Endothelial cell of umbilical vein (primary cell): ENCODE measurements around the gene UBE2I. TPM values are rescaled to one million over a fixed set of nuclear protein-coding genes. Genes with fewer than 3 reads are reported as not detected.

Experiments
- BruUV-seq: library from RNA; stranded (reverse); fragments of 400-500 nt; replicated peaks from 2 replicates; lab custom pipeline; 2021; lab: Mats Ljungman, UMichigan
- CTCF ChIA-PET: fragments of 300-600, 350-600 bp; sonication (Branson Sonifier 250); formaldehyde crosslinking; loops from one replicate; lab custom pipeline; 2021; ENCODE audit warnings: antibody characterized with exemption, inconsistent platforms; lab: Charles Lee
- POLR2A ChIA-PET: fragments of 300-600, 350-600 bp; sonication (Branson Sonifier 250); formaldehyde crosslinking; loops from one replicate; lab custom pipeline; 2021; ENCODE audit warnings: antibody characterized with exemption, inconsistent platforms; lab: Charles Lee
- DNase-seq: peaks from one replicate; pipeline ENCODE4 v3.0.0-alpha.2; 2011; ENCODE audit warnings: low read depth, low spot score
- FAIRE-seq: peaks from 2 replicates; lab custom pipeline; 2011; peaks lifted over from hg19 to GRCh38; lab: Jason Lieb, UNC
- H2AFZ ChIP-seq: 2 replicates; pipeline ENCODE4 v1.6.0; 2012; ENCODE audit warnings: low read depth, low read length, control low read depth, inconsistent platforms
- H3K27ac ChIP-seq: 2 replicates; pipeline ENCODE4 v1.5.1; 2011; ENCODE audit warnings: low read depth, mild to moderate bottlenecking, control low read depth, low read length, moderate library complexity; ENCODE audit not compliant: insufficient read depth
- H3K27me3 ChIP-seq, 2 experiments: 2 replicates each; pipeline versions ENCODE4 v1.6.0 to v1.6.1; 2011; ENCODE audit warnings: low read length in 2 of 2, mixed read lengths in 1 of 2; ENCODE audit not compliant: control insufficient read depth in 2 of 2, insufficient read depth in 2 of 2
- H3K36me3 ChIP-seq, 2 experiments: 2 replicates in 1 of 2; 3 replicates in 1 of 2; pipeline ENCODE4 v1.5.1; 2011; ENCODE audit warnings: low read length in 2 of 2, mild to moderate bottlenecking in 1 of 2, moderate library complexity in 1 of 2; ENCODE audit not compliant: control insufficient read depth in 2 of 2, insufficient read depth in 2 of 2; ENCODE audit errors: extremely low read depth in 1 of 2
- H3K4me1 ChIP-seq: 3 replicates; pipeline ENCODE4 v1.5.1; 2011; ENCODE audit warnings: mild to moderate bottlenecking, low read length; ENCODE audit not compliant: control insufficient read depth, insufficient read depth; ENCODE audit errors: extremely low read depth
- H3K4me2 ChIP-seq: 2 replicates; pipeline ENCODE4 v1.6.1; 2011; ENCODE audit warnings: low read length, control low read depth, mixed read lengths; ENCODE audit not compliant: insufficient read depth
- H3K4me3 ChIP-seq, 3 experiments: fragments of 200-600 bp in 1 of 3; sonication (generic), shearing (Covaris generic) in 1 of 3; replicated peaks in 1 of 3; 2 replicates each; pipeline ENCODE4 v1.5.1; 2011 to 2016; ENCODE audit warnings: control low read depth in 3 of 3, low read length in 3 of 3, mild to moderate bottlenecking in 2 of 3, inconsistent platforms in 1 of 3, low read depth in 1 of 3, moderate library complexity in 1 of 3; ENCODE audit not compliant: insufficient read depth in 1 of 3
- H3K79me2 ChIP-seq: 2 replicates; pipeline ENCODE4 v1.6.0; 2012; ENCODE audit warnings: low read length, inconsistent platforms; ENCODE audit not compliant: control insufficient read depth, insufficient read depth
- H3K9ac ChIP-seq: replicated peaks from 2 replicates; pipeline ENCODE3; 2011; ENCODE audit warnings: low read length, control low read depth; ENCODE audit not compliant: insufficient read depth; ENCODE audit errors: extremely low read depth
- H3K9me1 ChIP-seq: replicated peaks from 3 replicates; pipeline ENCODE4 v1.6.0; 2011; ENCODE audit warnings: mild to moderate bottlenecking, low read length; ENCODE audit not compliant: control insufficient read depth, insufficient read depth; ENCODE audit errors: extremely low read depth
- H3K9me3 ChIP-seq: replicated peaks from 2 replicates; pipeline ENCODE4 v1.5.1; 2012; ENCODE audit warnings: low read length, inconsistent platforms; ENCODE audit not compliant: control insufficient read depth, insufficient read depth
- H4K20me1 ChIP-seq: replicated peaks from 2 replicates; pipeline ENCODE3; 2011; ENCODE audit warnings: mild to moderate bottlenecking, low read length; ENCODE audit not compliant: control insufficient read depth, insufficient read depth; ENCODE audit errors: extremely low read depth
- CTCF ChIP-seq, 2 donors: IDR thresholded peaks; 1 replicate in 1 of 2; 2 replicates in 1 of 2; pipeline ENCODE4 v1.5.1; 2011; ENCODE audit warnings: low read length in 2 of 2, mild to moderate bottlenecking in 2 of 2, moderate library complexity in 2 of 2, control low read depth in 1 of 2, inconsistent platforms in 1 of 2, low read depth in 1 of 2; ENCODE audit not compliant: insufficient read depth in 1 of 2; ENCODE audit errors: extremely low read depth in 1 of 2
- EZH2 ChIP-seq: IDR thresholded peaks from 2 replicates; pipeline ENCODE4 v1.6.1; 2012; ENCODE audit warnings: borderline replicate concordance, low read depth, mild to moderate bottlenecking, moderate library complexity, low read length, inconsistent platforms; ENCODE audit not compliant: severe bottlenecking
- FOS ChIP-seq: IDR thresholded peaks from 2 replicates; pipeline ENCODE4 v1.6.1; 2011; ENCODE audit warnings: mild to moderate bottlenecking, low read length, moderate library complexity, borderline replicate concordance; ENCODE audit not compliant: insufficient read depth
- GATA2 ChIP-seq: IDR thresholded peaks from 2 replicates; pipeline ENCODE4 v1.7.0; 2011; ENCODE audit warnings: low read depth, mild to moderate bottlenecking, moderate library complexity, mixed read lengths, low read length; ENCODE audit not compliant: insufficient read length, insufficient read depth
- JUN ChIP-seq: IDR thresholded peaks from 2 replicates; pipeline ENCODE4 v1.6.1; 2011; ENCODE audit warnings: borderline replicate concordance, low read depth; ENCODE audit not compliant: insufficient read length, insufficient read depth
- MAX ChIP-seq: IDR thresholded peaks from 2 replicates; pipeline ENCODE4 v1.6.1; 2011; ENCODE audit not compliant: insufficient read depth, insufficient read length
- MYC ChIP-seq: IDR thresholded peaks from one replicate; pipeline ENCODE4 v1.6.1; 2011; ENCODE audit warnings: mild to moderate bottlenecking, low read depth, low read length
- POLR2A ChIP-seq: IDR thresholded peaks from 2 replicates; pipeline ENCODE4 v1.6.1; 2012; ENCODE audit warnings: low read depth, mild to moderate bottlenecking, control low read depth, low read length
- POLR2AphosphoS5 ChIP-seq: IDR thresholded peaks from 2 replicates; pipeline ENCODE4 v1.6.1; 2012; ENCODE audit warnings: low read depth, mild to moderate bottlenecking, control low read depth, low read length, moderate library complexity; ENCODE audit not compliant: insufficient read depth
- dilution Hi-C: fragments of 300-500 bp; cut with MboI; formaldehyde crosslinking; loops from one replicate; pipeline ENCODE4 v1.15.0; 2019; ENCODE audit warnings: low sequenced_read_pairs; ENCODE audit not compliant: extremely low pct_ligation_motif_present
- intact Hi-C: fragments of 100-400 bp; cut with micrococcal nuclease; formaldehyde crosslinking; loops from one replicate; pipeline ENCODE4 v1.10.0; 2022
- polyA plus RNA-seq, 4 experiments: library from polyadenylated mRNA; depleted of rRNA in 3 of 4; stranded (reverse) in 3 of 4; unstranded in 1 of 4; fragments of >200 nt; gene quantifications; 2 replicates each; pipeline versions ENCODE4 v1.2.1 to v1.2.3, GENCODE V29; 2011 to 2012; ENCODE audit warnings: missing spikeins in 1 of 4
- total RNA-seq: library from RNA; stranded (reverse); gene quantifications from 2 replicates; pipeline ENCODE4 v1.2.3, GENCODE V29; 2021

UBE2I gene
- total and polyA plus RNA-seq, 2 donors (not counting 3 experiments of a cell fraction or from before 2014, with no cell fraction given): 122 to 233 TPM

GRCh38 chr16:1311738-1312466, 2.5 kb downstream of the UBE2I start:
- peak overlapping the region; percentile 85 for H3K9ac ChIP-seq
- H3K9me1 ChIP-seq: no peaks in the 10 kb centered on the region
- TF ChIP-seq POLR2A (no peak), EZH2 (no peak), MYC (no peak), MAX (peak; percentile 23), POLR2AphosphoS5 (peak; percentile 14)
- no peak overlapping the region for H2AFZ ChIP-seq
- no peaks in the 10 kb centered on the region for H3K27me3 ChIP-seq
- ChIA-PET POLR2A (no interaction called here), CTCF (interaction anchor here (1.0 to 1.5 kb wide), 2 partner anchors 11 to 21 kb away, joined by 3 to 4 read pairs; no protein-coding TSS in a partner anchor)
- H4K20me1 ChIP-seq: no peaks in the 10 kb centered on the region
- no TSS peak for BruUV-seq
- peaks cover 65% of the 10 kb centered on the region for H3K79me2 ChIP-seq
- dilution Hi-C loops (no loop called here), intact Hi-C loops (no loop called here)
- H3K36me3 ChIP-seq: peaks cover 4 to 25% of the 10 kb centered on the region in 2 experiments
- peak overlapping the region in 1 of 3 experiments; percentile 87 for H3K4me3 ChIP-seq
- FAIRE-seq (peak; percentile 43), DNase-seq (no peak)
- no peak overlapping the region for H3K27ac ChIP-seq
- peak overlapping the region; percentile 73 for H3K4me2 ChIP-seq
- peaks cover 14% of the 10 kb centered on the region for H3K4me1 ChIP-seq
- no peaks in the 10 kb centered on the region for H3K9me3 ChIP-seq

- no peaks in the 10 kb centered on the region for H4K20me1 ChIP-seq
Measured at GRCh38 chr16:1312467-1312816, 3.0 kb downstream of the UBE2I start.

More at GRCh38 chr16:1312467-1312816, 3.0 kb downstream of the UBE2I start:
- H3K9ac ChIP-seq: peak overlapping the region; percentile 25
- TF ChIP-seq CTCF (IDR thresholded peaks at IDR 0.05; ENCODE audit: extremely low read depth in 1 of 2, insufficient read depth in 1 of 2, low read depth in 1 of 2, low read length in 2 of 2) (no peak), MAX (no peak), GATA2 (no peak), EZH2 (no peak), JUN (no peak), FOS (no peak), POLR2A (no peak), POLR2AphosphoS5 (no peak), MYC (no peak)
- ChIA-PET POLR2A (no interaction called here), CTCF (interaction anchor here (1.0 kb wide), 1 partner anchor 12 kb away, joined by 3 read pairs; no protein-coding TSS in a partner anchor)
- peaks cover 8 to 29% of the 10 kb centered on the region in 2 experiments for H3K36me3 ChIP-seq
- no peaks in the 10 kb centered on the region for H3K9me3 ChIP-seq
- no peak overlapping the region for H2AFZ ChIP-seq
- dilution Hi-C loops (no loop called here), intact Hi-C loops (no loop called here)
- FAIRE-seq: no peak
- no peak overlapping the region for H3K4me2 ChIP-seq
- H3K9me1 ChIP-seq: no peaks in the 10 kb centered on the region
- H3K4me1 ChIP-seq: peaks cover 14% of the 10 kb centered on the region
- peaks cover 68% of the 10 kb centered on the region for H3K79me2 ChIP-seq
- no TSS peak for BruUV-seq
- no peak for DNase-seq
- H3K27me3 ChIP-seq: no peaks in the 10 kb centered on the region
- H3K4me3 ChIP-seq: no peak overlapping the region
- no peak overlapping the region for H3K27ac ChIP-seq
